HepG2 (cell line): Measurements from ENCODE around the gene FUCA2. TPM values are rescaled to one million over a fixed set of nuclear protein-coding genes. Genes with fewer than 3 reads are reported as not detected.
A peak's percentile ranks its signal among the peaks of the same experiment; 100 is the strongest.

Source experiments
- ATAC-seq: fragments of 200-7000 bp; cut with Tn5 transposase; 3 replicates; pipeline ENCODE4 v1.9.1; 2020; ENCODE audit warnings: mild to moderate bottlenecking, moderate library complexity
- BruUV-seq: library from RNA; stranded (reverse); fragments of 400-500 nt; replicated peaks from 2 replicates; lab custom pipeline; 2021; lab: Mats Ljungman, UMichigan
- CTCF ChIA-PET: fragments of 300-600 bp; formaldehyde crosslinking; extraction: SDS; loops from one replicate; lab custom pipeline; 2021; ENCODE audit warnings: low total read pairs, inconsistent platforms, low intra/inter-chr PET ratio; lab: Yijun Ruan, JAX
- POLR2A ChIA-PET: fragments of 350-600 bp; sonication (Branson Sonifier 250); formaldehyde crosslinking; loops from one replicate; lab custom pipeline; 2020; ENCODE audit warnings: antibody characterized with exemption, inconsistent platforms; lab: Yijun Ruan, JAX
- DNase-seq: peaks from one replicate; pipeline ENCODE4 v3.0.0-alpha.2; 2015; ENCODE audit warnings: low spot score
- FAIRE-seq: peaks from 3 replicates; lab custom pipeline; 2011; peaks lifted over from hg19 to GRCh38; lab: Jason Lieb, UNC
- H2AFZ ChIP-seq: one replicate; pipeline ENCODE4 v1.6.1; 2011; ENCODE audit warnings: low read length, inconsistent platforms
- H3K27ac ChIP-seq: fragments of 300-600 bp; 3 replicates; pipeline ENCODE4 v1.8.0; 2011; ENCODE audit warnings: mixed run types, mild to moderate bottlenecking, mixed read lengths, low read length, inconsistent platforms; ENCODE audit not compliant: insufficient read depth; ENCODE audit errors: extremely low read length
- H3K27me3 ChIP-seq, 2 experiments: fragments of 200-600 bp in 1 of 2; 2 replicates in 1 of 2; 3 replicates in 1 of 2; pipeline versions ENCODE4 v1.6.0 to v1.8.0; 2011; ENCODE audit warnings: low read length in 2 of 2, mild to moderate bottlenecking in 2 of 2, moderate library complexity in 2 of 2, inconsistent platforms in 1 of 2; ENCODE audit not compliant: insufficient read depth in 2 of 2, control insufficient read depth in 1 of 2
- H3K36me3 ChIP-seq, 2 experiments: fragments of 200-600 bp in 1 of 2; replicated peaks in 1 of 2; 2 replicates in 1 of 2; 3 replicates in 1 of 2; pipeline versions ENCODE4 v1.5.1 to v1.8.0; 2011; ENCODE audit warnings: low read length in 2 of 2, inconsistent platforms in 1 of 2; ENCODE audit not compliant: insufficient read depth in 2 of 2, control insufficient read depth in 1 of 2
- H3K4me1 ChIP-seq: 2 replicates; pipeline ENCODE4 v1.5.1; 2012; ENCODE audit warnings: low read length, inconsistent platforms; ENCODE audit not compliant: insufficient read depth
- H3K4me2 ChIP-seq: 2 replicates; pipeline ENCODE4 v1.6.0; 2011; ENCODE audit warnings: low read depth, low read length, inconsistent platforms
- H3K4me3 ChIP-seq, 3 experiments: fragments of 200-600 bp in 1 of 3; sonication (generic), shearing (Covaris generic) in 1 of 3; replicated peaks in 1 of 3; 2 replicates each; pipeline ENCODE4 v1.5.1; 2011 to 2016; ENCODE audit warnings: low read length in 3 of 3, inconsistent platforms in 2 of 3, low read depth in 2 of 3, mild to moderate bottlenecking in 2 of 3, control low read depth in 1 of 3, mixed read lengths in 1 of 3; ENCODE audit not compliant: insufficient read depth in 1 of 3
- H3K79me2 ChIP-seq: one replicate; pipeline ENCODE4 v1.6.1; 2011; ENCODE audit warnings: low read length, inconsistent platforms; ENCODE audit not compliant: insufficient read depth
- H3K9ac ChIP-seq: 2 replicates; pipeline ENCODE4 v1.6.0; 2011; ENCODE audit warnings: mild to moderate bottlenecking, low read depth, low read length, inconsistent platforms; ENCODE audit not compliant: insufficient read depth
- H3K9me3 ChIP-seq: 2 replicates; pipeline ENCODE4 v1.5.1; 2012; ENCODE audit warnings: mild to moderate bottlenecking, low read length
- H4K20me1 ChIP-seq: 2 replicates; pipeline ENCODE4 v1.6.0; 2011; ENCODE audit warnings: inconsistent platforms, mild to moderate bottlenecking, low read length, moderate library complexity; ENCODE audit not compliant: insufficient read depth
- GTF3A ChIP-seq: sonication (generic); formaldehyde crosslinking; conservative IDR thresholded peaks from 2 replicates; pipeline ENCODE4 v1.4.0; 2020; ENCODE audit warnings: mild to moderate bottlenecking, missing genetic modification reagents
- NR2F1 ChIP-seq, 2 experiments: fragments of 450-650 bp in 1 of 2; formaldehyde crosslinking in 1 of 2; IDR thresholded peaks; 2 replicates each; pipeline versions ENCODE4 v1.5.0 to v1.6.1; 2016 to 2020; ENCODE audit warnings: mild to moderate bottlenecking in 1 of 2, missing compliant biosample characterization in 1 of 2, missing genetic modification reagents in 1 of 2, moderate library complexity in 1 of 2
- POLR2AphosphoS2 ChIP-seq: IDR thresholded peaks from 2 replicates; pipeline ENCODE4 v1.6.1; 2011; ENCODE audit warnings: low read depth, low read length, improper control_type of control experiment
- STAG1 ChIP-seq: sonication (generic); formaldehyde crosslinking; IDR thresholded peaks from 2 replicates; pipeline ENCODE4 v1.4.0; 2020; ENCODE audit warnings: missing genetic modification reagents
- TAF1 ChIP-seq: sonication (generic); formaldehyde crosslinking; IDR thresholded peaks from 2 replicates; pipeline ENCODE4 v1.4.0; 2020; ENCODE audit warnings: missing genetic modification reagents
- ZBTB3 ChIP-seq: sonication (generic); formaldehyde crosslinking; IDR thresholded peaks from 2 replicates; pipeline ENCODE4 v1.4.0; 2020; ENCODE audit warnings: low read depth, mild to moderate bottlenecking, moderate library complexity, missing genetic modification reagents, borderline replicate concordance
- ZFP1 ChIP-seq: IDR thresholded peaks from 2 replicates; pipeline ENCODE4 v1.6.1; 2016
- ZFX ChIP-seq: sonication (generic); formaldehyde crosslinking; IDR thresholded peaks from 2 replicates; pipeline ENCODE4 v1.4.0; 2020; ENCODE audit warnings: mild to moderate bottlenecking, low read depth, missing genetic modification reagents, moderate library complexity
- ZNF432 ChIP-seq: sonication (generic); formaldehyde crosslinking; IDR thresholded peaks from 2 replicates; pipeline ENCODE4 v1.5.0; 2020; ENCODE audit warnings: missing genetic modification reagents, mild to moderate bottlenecking, borderline replicate concordance
- ZNF883 ChIP-seq: sonication (generic); formaldehyde crosslinking; IDR thresholded peaks from 2 replicates; pipeline ENCODE4 v1.5.1; 2020; ENCODE audit warnings: mild to moderate bottlenecking, missing genetic modification reagents; ENCODE audit errors: not compliant biosample characterization
- WGBS: methylation state at CpG from one replicate; pipeline ENCODE4 v1.1.6; 2017; ENCODE audit warnings: low lambda C conversion rate; 5-methylcytosine and 5-hydroxymethylcytosine counted together
- in situ Hi-C: cut with HindIII; loops from 2 replicates; pipeline ENCODE4 v1.10.0; 2017; ENCODE audit warnings: low pct_unique_long_range_greater_than_20kb; ENCODE audit not compliant: extremely low pct_ligation_motif_present
- intact Hi-C: fragments of 100-400 bp; cut with micrococcal nuclease; formaldehyde crosslinking; loops from one replicate; pipeline ENCODE4 v1.10.0; 2022; ENCODE audit not compliant: unreplicated experiment
- polyA plus RNA-seq, 8 experiments: library from polyadenylated mRNA; depleted of rRNA in 3 of 8; stranded (reverse) in 7 of 8; unstranded in 1 of 8; fragments of >200 nt; fragmentation: Illumina TruSeq in 4 of 8; extraction: Trizol in 4 of 8; gene quantifications; 2 replicates each; pipeline versions ENCODE4 v1.2.1 to v1.2.3, GENCODE V29; 2011 to 2016; ENCODE audit warnings: low read depth in 4 of 8, missing spikeins in 1 of 8, mixed read lengths in 1 of 8; ENCODE audit not compliant: insufficient read depth in 1 of 8
- total RNA-seq, 5 experiments: library from RNA; depleted of rRNA; stranded (reverse); fragments of >200 nt; fragmentation: Illumina TruSeq; extraction: Trizol; gene quantifications; 2 replicates each; pipeline ENCODE4 v1.2.3, GENCODE V29; 2016; ENCODE audit warnings: low read depth in 1 of 5
- TF ChIP-seq, protein P1 (sequence below): sonication (generic); formaldehyde crosslinking; IDR thresholded peaks from 2 replicates; pipeline ENCODE4 v1.5.0; 2020; ENCODE audit warnings: missing genetic modification reagents
- TF ChIP-seq, protein P2 (sequence below): sonication (generic); formaldehyde crosslinking; IDR thresholded peaks from 2 replicates; pipeline ENCODE4 v1.4.0; 2020; ENCODE audit warnings: mild to moderate bottlenecking, missing genetic modification reagents, borderline replicate concordance
- TF ChIP-seq, protein P3 (sequence below): sonication (generic); formaldehyde crosslinking; IDR thresholded peaks from 2 replicates; pipeline ENCODE4 v1.8.0; 2022; ENCODE audit warnings: mild to moderate bottlenecking, missing genetic modification reagents, moderate library complexity
- TF ChIP-seq, protein P4 (sequence below): sonication (generic); formaldehyde crosslinking; IDR thresholded peaks from 2 replicates; pipeline ENCODE4 v1.4.0; 2020; ENCODE audit warnings: missing genetic modification reagents

FUCA2 gene
- total and polyA plus RNA-seq, 2 of the 13 experiments (the other 11 are each of a cell fraction or from before 2014, with no cell fraction given): 87.4 to 144 TPM

GRCh38 chr6:143536866-143537691, 25.6 kb upstream of the FUCA2 start:
- ChIA-PET POLR2A (interaction anchor here (0.6 to 3.1 kb wide), 6 partner anchors 9 to 306 kb away, joined by 3 to 38 read pairs (median 6); partner anchors contain the start of genes FUCA2 and LTV1), CTCF (interaction anchor here (1.2 kb wide), 1 partner anchor 24 kb away, joined by 3 read pairs; no protein-coding TSS in a partner anchor)
- Histone ChIP-seq H3K27ac (no peak overlapping the region), H3K27me3 (peaks cover 0 to 25% of the 10 kb centered on the region in 2 experiments; a peak in 4 of 5 replicates), H4K20me1 (no peaks in the 10 kb centered on the region), H3K36me3 (no peaks in the 10 kb centered on the region), H3K4me3 (peak overlapping the region; percentile 68 to 80 (median 69)), H3K79me2 (no peaks in the 10 kb centered on the region), H3K4me2 (peak overlapping the region; percentile 96), H3K9ac (peak overlapping the region; percentile 55), H3K9me3 (no peaks in the 10 kb centered on the region), H2AFZ (peak overlapping the region; percentile 97), H3K4me1 (peaks cover 32% of the 10 kb centered on the region)
- under 1% methylated on average over 26 of the region's 103 CpGs for WGBS
- ATAC-seq (peak; percentile 82), FAIRE-seq (peak; percentile 55), DNase-seq (peak; percentile 38)
- BruUV-seq: no TSS peak
- intact Hi-C loops (loop anchor here (1.0 kb wide), 1 partner anchor 26 kb away; the partner anchor contains the start of gene FUCA2), in situ Hi-C loops (no loop called here)
- TF ChIP-seq GTF3A (CRISPR knock-in tag) (no peak), ZBTB3 (no peak), ZFP1 (CRISPR knock-in tag) (no peak), ZFX (CRISPR knock-in tag) (peak; percentile 52), TAF1 (CRISPR knock-in tag) (peak; percentile 43; the same call in 1 of the 2 replicates), ZNF432 (CRISPR knock-in tag) (no peak), STAG1 (0 out of 2 replicates have a peak, but pooled peaks have one; percentile 28), NR2F1 (CRISPR knock-in tag; IDR thresholded peaks at IDR 0.05) (no peak), ZNF883 (peak; percentile 78), POLR2AphosphoS2 (no peak)
- TF ChIP-seq, protein P1, sequence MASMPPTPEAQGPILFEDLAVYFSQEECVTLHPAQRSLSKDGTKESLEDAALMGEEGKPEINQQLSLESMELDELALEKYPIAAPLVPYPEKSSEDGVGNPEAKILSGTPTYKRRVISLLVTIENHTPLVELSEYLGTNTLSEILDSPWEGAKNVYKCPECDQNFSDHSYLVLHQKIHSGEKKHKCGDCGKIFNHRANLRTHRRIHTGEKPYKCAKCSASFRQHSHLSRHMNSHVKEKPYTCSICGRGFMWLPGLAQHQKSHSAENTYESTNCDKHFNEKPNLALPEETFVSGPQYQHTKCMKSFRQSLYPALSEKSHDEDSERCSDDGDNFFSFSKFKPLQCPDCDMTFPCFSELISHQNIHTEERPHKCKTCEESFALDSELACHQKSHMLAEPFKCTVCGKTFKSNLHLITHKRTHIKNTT: no peak
- TF ChIP-seq, protein P2, sequence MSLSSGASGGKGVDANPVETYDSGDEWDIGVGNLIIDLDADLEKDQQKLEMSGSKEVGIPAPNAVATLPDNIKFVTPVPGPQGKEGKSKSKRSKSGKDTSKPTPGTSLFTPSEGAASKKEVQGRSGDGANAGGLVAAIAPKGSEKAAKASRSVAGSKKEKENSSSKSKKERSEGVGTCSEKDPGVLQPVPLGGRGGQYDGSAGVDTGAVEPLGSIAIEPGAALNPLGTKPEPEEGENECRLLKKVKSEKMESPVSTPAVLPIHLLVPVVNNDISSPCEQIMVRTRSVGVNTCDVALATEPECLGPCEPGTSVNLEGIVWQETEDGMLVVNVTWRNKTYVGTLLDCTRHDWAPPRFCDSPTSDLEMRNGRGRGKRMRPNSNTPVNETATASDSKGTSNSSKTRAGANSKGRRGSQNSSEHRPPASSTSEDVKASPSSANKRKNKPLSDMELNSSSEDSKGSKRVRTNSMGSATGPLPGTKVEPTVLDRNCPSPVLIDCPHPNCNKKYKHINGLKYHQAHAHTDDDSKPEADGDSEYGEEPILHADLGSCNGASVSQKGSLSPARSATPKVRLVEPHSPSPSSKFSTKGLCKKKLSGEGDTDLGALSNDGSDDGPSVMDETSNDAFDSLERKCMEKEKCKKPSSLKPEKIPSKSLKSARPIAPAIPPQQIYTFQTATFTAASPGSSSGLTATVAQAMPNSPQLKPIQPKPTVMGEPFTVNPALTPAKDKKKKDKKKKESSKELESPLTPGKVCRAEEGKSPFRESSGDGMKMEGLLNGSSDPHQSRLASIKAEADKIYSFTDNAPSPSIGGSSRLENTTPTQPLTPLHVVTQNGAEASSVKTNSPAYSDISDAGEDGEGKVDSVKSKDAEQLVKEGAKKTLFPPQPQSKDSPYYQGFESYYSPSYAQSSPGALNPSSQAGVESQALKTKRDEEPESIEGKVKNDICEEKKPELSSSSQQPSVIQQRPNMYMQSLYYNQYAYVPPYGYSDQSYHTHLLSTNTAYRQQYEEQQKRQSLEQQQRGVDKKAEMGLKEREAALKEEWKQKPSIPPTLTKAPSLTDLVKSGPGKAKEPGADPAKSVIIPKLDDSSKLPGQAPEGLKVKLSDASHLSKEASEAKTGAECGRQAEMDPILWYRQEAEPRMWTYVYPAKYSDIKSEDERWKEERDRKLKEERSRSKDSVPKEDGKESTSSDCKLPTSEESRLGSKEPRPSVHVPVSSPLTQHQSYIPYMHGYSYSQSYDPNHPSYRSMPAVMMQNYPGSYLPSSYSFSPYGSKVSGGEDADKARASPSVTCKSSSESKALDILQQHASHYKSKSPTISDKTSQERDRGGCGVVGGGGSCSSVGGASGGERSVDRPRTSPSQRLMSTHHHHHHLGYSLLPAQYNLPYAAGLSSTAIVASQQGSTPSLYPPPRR: 0 out of 2 replicates have a peak, but pooled peaks have one; percentile 6
- TF ChIP-seq, protein P3, sequence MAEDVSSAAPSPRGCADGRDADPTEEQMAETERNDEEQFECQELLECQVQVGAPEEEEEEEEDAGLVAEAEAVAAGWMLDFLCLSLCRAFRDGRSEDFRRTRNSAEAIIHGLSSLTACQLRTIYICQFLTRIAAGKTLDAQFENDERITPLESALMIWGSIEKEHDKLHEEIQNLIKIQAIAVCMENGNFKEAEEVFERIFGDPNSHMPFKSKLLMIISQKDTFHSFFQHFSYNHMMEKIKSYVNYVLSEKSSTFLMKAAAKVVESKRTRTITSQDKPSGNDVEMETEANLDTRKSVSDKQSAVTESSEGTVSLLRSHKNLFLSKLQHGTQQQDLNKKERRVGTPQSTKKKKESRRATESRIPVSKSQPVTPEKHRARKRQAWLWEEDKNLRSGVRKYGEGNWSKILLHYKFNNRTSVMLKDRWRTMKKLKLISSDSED (CRISPR knock-in tag): no peak
- TF ChIP-seq, protein P4, sequence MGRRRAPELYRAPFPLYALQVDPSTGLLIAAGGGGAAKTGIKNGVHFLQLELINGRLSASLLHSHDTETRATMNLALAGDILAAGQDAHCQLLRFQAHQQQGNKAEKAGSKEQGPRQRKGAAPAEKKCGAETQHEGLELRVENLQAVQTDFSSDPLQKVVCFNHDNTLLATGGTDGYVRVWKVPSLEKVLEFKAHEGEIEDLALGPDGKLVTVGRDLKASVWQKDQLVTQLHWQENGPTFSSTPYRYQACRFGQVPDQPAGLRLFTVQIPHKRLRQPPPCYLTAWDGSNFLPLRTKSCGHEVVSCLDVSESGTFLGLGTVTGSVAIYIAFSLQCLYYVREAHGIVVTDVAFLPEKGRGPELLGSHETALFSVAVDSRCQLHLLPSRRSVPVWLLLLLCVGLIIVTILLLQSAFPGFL: no peak
